Measurements from ENCODE around the gene MAN2B2. TPM values are rescaled to one million over a fixed set of nuclear protein-coding genes. Genes with fewer than 3 reads are reported as not detected.
"Not testable (repeated sequence)": the region's sequence is repeated elsewhere in the genome, so short reads cannot be mapped to it uniquely, and the experiment has no call there.

The MAN2B2 gene
- total RNA-seq, 4 donors from 2014 or later = 23.1 to 41.2 (median 32.5) TPM

DNA sequence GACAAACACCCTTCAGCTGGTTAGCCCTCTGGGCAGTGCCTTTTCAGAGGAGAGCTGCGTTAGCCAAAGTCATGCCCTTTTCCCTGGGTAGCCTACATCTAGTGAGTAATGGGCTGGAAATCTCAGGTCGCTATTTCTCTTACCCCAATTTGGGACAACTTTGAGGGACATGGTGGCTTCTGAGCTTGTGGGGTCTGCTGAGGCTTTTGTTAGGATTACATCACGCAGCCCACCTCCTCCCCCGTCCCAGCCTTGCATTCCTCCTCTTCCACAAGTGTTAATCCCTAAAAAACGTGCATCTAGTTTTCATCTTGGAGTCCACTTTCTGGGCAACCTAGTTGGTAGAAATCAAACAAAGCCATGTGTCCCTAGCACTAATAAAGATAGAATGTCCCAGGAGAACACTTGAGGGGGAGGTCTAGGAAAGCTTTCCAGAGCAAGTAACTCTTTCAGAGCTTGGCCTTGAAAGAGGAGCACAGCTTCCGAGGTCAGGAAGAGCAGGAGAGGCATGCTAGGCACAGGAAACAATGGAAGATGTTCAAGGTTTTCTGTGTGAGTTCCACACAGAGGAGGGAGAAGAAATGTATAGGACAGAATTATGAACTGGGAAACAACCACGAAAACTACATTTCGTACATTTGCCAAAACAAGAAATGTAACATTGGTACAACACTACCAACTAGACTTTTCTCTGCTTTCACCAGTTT lies 68.3 kb downstream of the MAN2B2 start:
- peak in 1 of 3 donors; percentile 17 for DNase-seq
- H3K27ac ChIP-seq = no peak overlapping the region
- no peaks in the 10 kb centered on the region for H3K9me3 ChIP-seq
- H3K27me3 ChIP-seq = no peaks in the 10 kb centered on the region
- TF ChIP-seq POLR2A (IDR thresholded peaks at IDR 0.05) = no peak
- TF ChIP-seq, protein P1, sequence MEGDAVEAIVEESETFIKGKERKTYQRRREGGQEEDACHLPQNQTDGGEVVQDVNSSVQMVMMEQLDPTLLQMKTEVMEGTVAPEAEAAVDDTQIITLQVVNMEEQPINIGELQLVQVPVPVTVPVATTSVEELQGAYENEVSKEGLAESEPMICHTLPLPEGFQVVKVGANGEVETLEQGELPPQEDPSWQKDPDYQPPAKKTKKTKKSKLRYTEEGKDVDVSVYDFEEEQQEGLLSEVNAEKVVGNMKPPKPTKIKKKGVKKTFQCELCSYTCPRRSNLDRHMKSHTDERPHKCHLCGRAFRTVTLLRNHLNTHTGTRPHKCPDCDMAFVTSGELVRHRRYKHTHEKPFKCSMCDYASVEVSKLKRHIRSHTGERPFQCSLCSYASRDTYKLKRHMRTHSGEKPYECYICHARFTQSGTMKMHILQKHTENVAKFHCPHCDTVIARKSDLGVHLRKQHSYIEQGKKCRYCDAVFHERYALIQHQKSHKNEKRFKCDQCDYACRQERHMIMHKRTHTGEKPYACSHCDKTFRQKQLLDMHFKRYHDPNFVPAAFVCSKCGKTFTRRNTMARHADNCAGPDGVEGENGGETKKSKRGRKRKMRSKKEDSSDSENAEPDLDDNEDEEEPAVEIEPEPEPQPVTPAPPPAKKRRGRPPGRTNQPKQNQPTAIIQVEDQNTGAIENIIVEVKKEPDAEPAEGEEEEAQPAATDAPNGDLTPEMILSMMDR (IDR thresholded peaks at IDR 0.05) = no peak
- H3K4me1 ChIP-seq = peaks cover 5 to 25% (median 8%) of the 10 kb centered on the region in 4 donors
- peaks cover 0 to 18% (median 0%) of the 10 kb centered on the region in 3 donors for H3K36me3 ChIP-seq
- H3K4me3 ChIP-seq = no peak overlapping the region

DNA sequence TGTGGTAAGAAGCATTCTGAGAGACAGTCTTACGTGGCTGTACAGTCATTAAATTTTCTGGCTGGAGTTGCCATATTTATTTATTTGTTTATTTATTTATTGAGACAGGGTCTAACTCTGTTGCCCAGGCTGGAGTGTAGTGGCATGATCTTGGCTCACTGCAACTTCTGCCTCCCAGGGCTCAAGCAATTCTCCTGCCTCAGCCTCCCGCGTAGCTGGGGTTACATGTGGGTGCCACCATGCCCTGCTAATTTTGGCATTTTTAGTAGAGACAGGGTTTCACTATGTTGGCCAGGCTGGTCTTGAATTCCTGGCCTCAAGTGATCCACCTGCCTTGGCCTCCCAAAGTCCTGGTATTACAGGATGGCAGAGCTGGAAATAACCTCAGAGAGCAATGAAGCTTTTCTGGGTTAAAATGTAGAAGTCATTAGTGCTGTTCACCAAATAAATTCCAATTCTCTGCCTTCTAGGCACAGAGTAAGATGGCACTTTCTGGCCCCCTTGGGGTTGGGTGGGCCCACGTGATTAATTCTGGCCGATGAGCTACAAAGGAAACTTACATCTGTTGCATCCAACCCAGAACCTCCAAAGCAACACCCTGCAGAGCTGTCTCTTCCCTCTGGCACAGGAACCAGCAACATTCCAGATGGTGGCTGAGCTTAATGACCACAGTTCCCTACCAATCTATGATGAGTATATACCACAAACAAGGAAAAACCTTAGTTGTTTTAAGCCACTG lies 70.0 kb downstream of the MAN2B2 start:
- H3K9me3 ChIP-seq = no peaks in the 10 kb centered on the region
- H3K4me1 ChIP-seq = peaks cover 5 to 20% (median 8%) of the 10 kb centered on the region in 4 donors
- no peaks in the 10 kb centered on the region for H3K27me3 ChIP-seq
- DNase-seq = peak in 1 of 3 donors; percentile 23
- TF ChIP-seq POLR2A (IDR thresholded peaks at IDR 0.05) = no peak
- TF ChIP-seq, protein P1 (IDR thresholded peaks at IDR 0.05) = no peak
- H3K27ac ChIP-seq = no peak overlapping the region
- H3K4me3 ChIP-seq = no peak overlapping the region
- peaks cover 0 to 18% (median 0%) of the 10 kb centered on the region in 3 donors for H3K36me3 ChIP-seq

DNA sequence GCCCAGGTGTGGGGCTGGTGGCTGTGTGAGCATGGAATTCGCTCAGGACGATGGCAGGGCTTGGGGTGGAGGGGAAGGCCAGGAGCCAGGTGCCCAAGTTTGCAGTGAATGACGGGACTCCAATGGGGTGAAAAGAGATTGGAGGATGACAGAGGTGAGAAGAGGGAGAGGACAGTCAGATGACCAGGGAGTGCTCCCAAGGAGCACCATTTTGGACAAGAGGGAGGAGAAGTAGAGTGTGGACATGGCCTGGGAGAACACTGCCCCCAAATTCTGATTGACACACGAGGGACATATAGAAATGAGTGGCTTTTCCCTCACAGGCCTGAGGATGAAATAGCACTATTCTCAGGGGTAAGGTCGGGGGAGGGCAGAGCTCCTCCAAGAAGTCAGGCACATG lies 72.2 kb downstream of the MAN2B2 start:
- no peak for DNase-seq
- H3K27ac ChIP-seq = no peak overlapping the region
- H3K36me3 ChIP-seq = peaks cover 0 to 14% (median 0%) of the 10 kb centered on the region in 3 donors
- peaks cover 0 to 12% (median 3%) of the 10 kb centered on the region in 4 donors for H3K4me1 ChIP-seq
- H3K4me3 ChIP-seq = no peak overlapping the region
- H3K9me3 ChIP-seq = no peaks in the 10 kb centered on the region
- H3K27me3 ChIP-seq = no peaks in the 10 kb centered on the region
- TF ChIP-seq POLR2A (IDR thresholded peaks at IDR 0.05) = no peak
- TF ChIP-seq, protein P1 (IDR thresholded peaks at IDR 0.05) = no peak

DNA sequence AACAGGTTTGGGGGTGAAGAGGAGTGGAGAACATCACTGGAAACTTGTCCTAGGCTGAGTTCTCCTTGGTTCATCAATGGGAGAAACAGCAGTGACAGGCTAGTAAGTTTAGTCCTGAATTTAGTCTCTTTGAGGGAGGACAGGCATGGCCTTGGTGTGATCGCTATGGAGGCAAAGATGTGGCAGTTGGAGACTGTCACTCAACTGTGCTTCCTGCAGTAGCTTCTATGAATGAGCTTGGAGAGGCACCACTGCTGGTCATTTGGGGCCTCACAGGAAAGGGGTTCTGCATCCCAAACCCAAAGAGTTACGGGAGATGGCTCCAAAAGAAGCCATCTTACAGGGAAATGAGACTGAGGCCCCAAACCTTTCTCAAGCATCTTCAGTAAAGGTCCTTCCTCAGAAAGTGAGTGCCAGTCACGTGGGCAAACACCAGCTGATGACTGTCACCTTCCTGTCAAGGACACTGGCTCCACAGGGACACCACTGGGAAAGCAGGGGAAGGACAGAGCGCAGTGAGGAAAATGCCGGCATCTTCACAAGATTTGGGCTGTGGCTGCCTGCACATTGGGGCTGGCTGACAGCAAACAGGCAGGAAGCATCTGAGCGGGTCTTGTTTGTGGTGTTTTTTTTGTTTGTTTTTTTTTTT lies 72.7 kb downstream of the MAN2B2 start:
- peaks cover 0 to 8% (median 0%) of the 10 kb centered on the region in 3 donors for H3K36me3 ChIP-seq
- no peak for DNase-seq
- H3K4me3 ChIP-seq = no peak overlapping the region
- H3K4me1 ChIP-seq = peaks cover 0 to 7% (median 0%) of the 10 kb centered on the region in 4 donors
- H3K27ac ChIP-seq = no peak overlapping the region
- H3K9me3 ChIP-seq = no peaks in the 10 kb centered on the region
- H3K27me3 ChIP-seq = no peaks in the 10 kb centered on the region
- no peak for TF ChIP-seq POLR2A (IDR thresholded peaks at IDR 0.05)
- TF ChIP-seq, protein P1 (IDR thresholded peaks at IDR 0.05) = no peak

DNA sequence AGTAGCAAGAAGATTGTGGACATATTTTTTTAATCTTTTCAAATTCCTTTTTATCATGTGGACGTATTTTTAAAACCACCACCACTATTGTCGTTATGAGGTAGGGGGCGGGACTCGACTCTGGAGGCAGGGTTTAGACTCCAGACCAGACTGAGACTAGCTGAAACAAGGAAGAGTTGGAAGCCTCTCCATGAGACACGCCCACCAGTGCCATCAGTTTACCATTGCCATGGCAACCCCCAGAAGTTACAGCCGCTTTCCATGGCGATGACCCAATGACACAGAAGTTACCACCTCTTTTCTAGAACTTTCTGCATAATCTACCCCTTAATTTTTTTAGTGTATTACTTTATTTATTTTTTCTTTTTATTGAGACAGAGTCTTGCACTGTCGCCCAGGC lies 74.2 kb downstream of the MAN2B2 start:
- no peaks in the 10 kb centered on the region for H3K36me3 ChIP-seq
- no peaks in the 10 kb centered on the region for H3K4me1 ChIP-seq
- H3K27me3 ChIP-seq = no peaks in the 10 kb centered on the region
- H3K27ac ChIP-seq = no peak overlapping the region
- H3K9me3 ChIP-seq = no peaks in the 10 kb centered on the region
- TF ChIP-seq POLR2A (IDR thresholded peaks at IDR 0.05) = no peak
- TF ChIP-seq, protein P1 (IDR thresholded peaks at IDR 0.05) = no peak
- DNase-seq = peak in 1 of 3 donors; percentile 27
- no peak overlapping the region for H3K4me3 ChIP-seq

DNA sequence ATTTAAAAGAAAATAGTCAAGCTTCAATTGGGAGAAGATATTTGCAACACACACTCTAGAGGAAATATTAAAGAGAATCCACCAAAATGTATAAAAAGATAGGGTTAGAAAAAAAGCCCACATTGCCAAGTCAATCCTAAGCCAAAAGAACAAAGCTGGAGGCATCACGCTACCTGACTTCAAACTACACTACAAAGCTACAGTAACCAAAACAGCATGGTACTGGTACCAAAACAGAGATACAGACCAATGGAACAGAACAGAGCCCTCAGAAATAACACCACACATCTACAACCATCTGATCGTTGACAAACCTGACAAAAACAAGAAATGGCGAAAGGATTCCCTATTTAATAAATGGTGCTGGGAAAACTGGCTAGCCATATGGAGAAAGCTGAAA lies 79.2 kb downstream of the MAN2B2 start:
- not testable (repeated sequence) for H3K4me3 ChIP-seq, H3K36me3 ChIP-seq, DNase-seq, H3K9me3 ChIP-seq, H3K4me1 ChIP-seq, H3K27ac ChIP-seq, H3K27me3 ChIP-seq

DNA sequence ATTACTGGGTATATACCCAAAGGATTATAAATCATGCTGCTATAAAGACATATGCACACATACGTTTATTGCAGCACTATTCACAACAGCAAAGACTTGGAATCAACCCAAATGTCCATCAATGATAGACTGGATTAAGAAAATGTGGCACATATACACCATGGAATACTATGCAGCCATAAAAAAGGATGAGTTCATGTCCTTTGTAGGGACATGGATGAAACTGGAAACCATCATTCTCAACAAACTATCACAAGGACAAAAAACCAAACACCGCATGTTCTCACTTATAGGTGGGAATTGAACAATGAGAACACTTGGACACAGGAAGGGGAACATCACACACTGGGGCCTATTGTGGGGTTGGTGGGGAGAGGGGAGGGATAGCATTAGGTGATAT lies 80.3 kb downstream of the MAN2B2 start:
- H3K27ac ChIP-seq, H3K9me3 ChIP-seq, H3K4me1 ChIP-seq, H3K4me3 ChIP-seq, H3K36me3 ChIP-seq, H3K27me3 ChIP-seq, DNase-seq: not testable (repeated sequence)
